Choroid plexus epithelial cell (primary cell): ENCODE measurements around the gene WDR82.
A peak's percentile ranks its signal among the peaks of the same experiment; 100 is the strongest.
"Not testable (repeated sequence)": the region's sequence is repeated elsewhere in the genome, so short reads cannot be mapped to it uniquely, and the experiment has no call there.

Experiments
- DNase-seq: peaks from one replicate; pipeline ENCODE4 v3.0.0-alpha.2; 2010; ENCODE audit warnings: low read depth
- H3K4me3 ChIP-seq: 2 replicates; pipeline ENCODE4 v1.5.1; 2011; ENCODE audit warnings: low read depth, mild to moderate bottlenecking, control low read depth, low read length, moderate library complexity
- CTCF ChIP-seq: conservative IDR thresholded peaks from 2 replicates; pipeline ENCODE4 v1.5.1; 2011; ENCODE audit warnings: low read depth, mild to moderate bottlenecking, control low read depth, inconsistent platforms, low read length, moderate library complexity

The WDR82 gene

GRCh38 chr3:52286777-52287110, 8.3 kb upstream of the WDR82 start:
- no peak for TF ChIP-seq CTCF
- DNase-seq: peak; percentile 66
- H3K4me3 ChIP-seq: peak overlapping the region; percentile 81

- not testable (repeated sequence) for H3K4me3 ChIP-seq, DNase-seq
These were observed 5.6 kb upstream of the WDR82 start for GRCh38 chr3:52284051-52284450.

GRCh38 chr3:52283306-52283705, 4.9 kb upstream of the WDR82 start:
- H3K4me3 ChIP-seq: no peak overlapping the region
- TF ChIP-seq CTCF: no peak
- DNase-seq: no peak

GRCh38 chr3:52281981-52282801, 3.7 kb upstream of the WDR82 start:
- DNase-seq: no peak
- no peak for TF ChIP-seq CTCF

GRCh38 chr3:52280050-52280461, 1.6 kb upstream of the WDR82 start:
- DNase-seq: peak; percentile 51
- TF ChIP-seq CTCF: no peak
- H3K4me3 ChIP-seq: no peak overlapping the region

More at GRCh38 chr3:52281981-52282801, 3.7 kb upstream of the WDR82 start:
- H3K4me3 ChIP-seq: no peak overlapping the region

- DNase-seq: no peak
- TF ChIP-seq CTCF: no peak
- H3K4me3 ChIP-seq: no peak overlapping the region
These were observed 1.1 kb upstream of the WDR82 start for GRCh38 chr3:52279596-52279995.

- peak; percentile 50 for TF ChIP-seq CTCF
- DNase-seq: peak; percentile 50
These were observed 408 bp downstream of the WDR82 start for GRCh38 chr3:52277972-52278509.

More at GRCh38 chr3:52277972-52278509, 408 bp downstream of the WDR82 start:
- H3K4me3 ChIP-seq: peak overlapping the region; percentile 97
